Stomach (tissue), 9 donors: Measurements from ENCODE around the gene HMGN3. TPM values are rescaled to one million over a fixed set of nuclear protein-coding genes. Genes with fewer than 3 reads are reported as not detected.

ENCODE experiments used
- DNase-seq, 2 donors: peaks; one replicate each; pipeline versions ENCODE4 v3.0.0 to v3.0.0-alpha.2; 2013 to 2019
- H3K27ac ChIP-seq, 5 donors: fragments of 200-600 bp in 4 of 5; sonication (generic) in 4 of 5; one replicate each; pipeline ENCODE4 v1.5.1; 2013 to 2019; ENCODE audit warnings: mild to moderate bottlenecking in 1 of 5, moderate library complexity in 1 of 5
- H3K27me3 ChIP-seq, 3 donors: fragments of 200-600 bp; sonication (generic); one replicate each; pipeline ENCODE4 v1.5.1; 2017 to 2019; ENCODE audit warnings: mixed run types in 1 of 3
- H3K36me3 ChIP-seq, 4 donors: fragments of 200-600 bp; sonication (generic); 1 replicate in 3 of 4; 2 replicates in 1 of 4; pipeline ENCODE4 v1.5.1; 2016 to 2019
- H3K4me1 ChIP-seq, 4 donors: fragments of 200-600 bp; sonication (generic); one replicate each; pipeline ENCODE4 v1.5.1; 2016 to 2019
- H3K4me3 ChIP-seq, 4 donors: fragments of 200-600 bp; sonication (generic) in 3 of 4; one replicate each; pipeline ENCODE4 v1.5.1; 2016 to 2019; ENCODE audit warnings: mild to moderate bottlenecking in 1 of 4
- H3K9me3 ChIP-seq, 4 donors: fragments of 200-600 bp; sonication (generic); one replicate each; pipeline ENCODE4 v1.5.1; 2016 to 2019
- EP300 ChIP-seq: sonication (generic); formaldehyde crosslinking; IDR thresholded peaks from one replicate; pipeline ENCODE4 v1.6.1; 2017; ENCODE audit warnings: antibody characterized with exemption
- POLR2A ChIP-seq, 4 donors: fragments of 450-650 bp; IDR thresholded peaks; one replicate each; pipeline ENCODE4 v1.6.1; 2016; ENCODE audit warnings: antibody characterized with exemption in 4 of 4, control low read depth in 2 of 4, mild to moderate bottlenecking in 1 of 4, moderate library complexity in 1 of 4
- POLR2AphosphoS5 ChIP-seq, 3 donors: sonication (generic); formaldehyde crosslinking; IDR thresholded peaks; one replicate each; pipeline ENCODE4 v1.6.1; 2016; ENCODE audit warnings: antibody characterized with exemption in 3 of 3
- WGBS, 5 donors: extraction: QIAGEN DNeasy Blood & Tissue Kit in 3 of 5; methylation state at CpG; one replicate each; pipeline versions ENCODE4 v1.1.5 to v1.1.7; 2013 to 2018; 5-methylcytosine and 5-hydroxymethylcytosine counted together
- intact Hi-C: fragments of 100-400 bp; cut with DNase I; formaldehyde crosslinking; loops from one replicate; pipeline ENCODE4 v1.15.1; 2023; ENCODE audit warnings: low total_unique reads
- polyA plus RNA-seq, 3 donors: library from polyadenylated mRNA; stranded (reverse); fragments of 200-250 nt; gene quantifications; one replicate each; pipeline ENCODE4 v1.2.3, GENCODE V29; 2013
- total RNA-seq, 5 donors: library from RNA; depleted of rRNA; stranded (reverse); fragments of >200 nt; gene quantifications; one replicate each; pipeline versions ENCODE4 v1.1.0 to v1.2.3, GENCODE V29; 2014 to 2016
- TF ChIP-seq, protein P1 (sequence below), 7 experiments: fragments of 450-650 bp in 4 of 7; fragments of 200-600 bp in 3 of 7; sonication (generic) in 3 of 7; IDR thresholded peaks; one replicate each; pipeline ENCODE4 v1.5.1; 2016 to 2019; ENCODE audit warnings: antibody characterized with exemption in 7 of 7, control low read depth in 2 of 7, mild to moderate bottlenecking in 1 of 7
- donor health status: healthy with polysubstance abuse.
- donor health status: Bipolar disorder and iron deficiency.
- donor health status: healthy.

Gene HMGN3
- total and polyA plus RNA-seq, 8 donors: 34.8 to 150 (median 101) TPM

- 78 to 83% (median 79%) methylated on average over 5 of the region's 5 CpGs for WGBS, 5 donors
- Histone ChIP-seq H3K9me3 (no peaks in the 10 kb centered on the region), H3K27me3 (no peaks in the 10 kb centered on the region), H3K4me3 (no peak overlapping the region), H3K4me1 (no peaks in the 10 kb centered on the region), H3K27ac (no peak overlapping the region), H3K36me3 (no peaks in the 10 kb centered on the region)
- TF ChIP-seq, protein P1, sequence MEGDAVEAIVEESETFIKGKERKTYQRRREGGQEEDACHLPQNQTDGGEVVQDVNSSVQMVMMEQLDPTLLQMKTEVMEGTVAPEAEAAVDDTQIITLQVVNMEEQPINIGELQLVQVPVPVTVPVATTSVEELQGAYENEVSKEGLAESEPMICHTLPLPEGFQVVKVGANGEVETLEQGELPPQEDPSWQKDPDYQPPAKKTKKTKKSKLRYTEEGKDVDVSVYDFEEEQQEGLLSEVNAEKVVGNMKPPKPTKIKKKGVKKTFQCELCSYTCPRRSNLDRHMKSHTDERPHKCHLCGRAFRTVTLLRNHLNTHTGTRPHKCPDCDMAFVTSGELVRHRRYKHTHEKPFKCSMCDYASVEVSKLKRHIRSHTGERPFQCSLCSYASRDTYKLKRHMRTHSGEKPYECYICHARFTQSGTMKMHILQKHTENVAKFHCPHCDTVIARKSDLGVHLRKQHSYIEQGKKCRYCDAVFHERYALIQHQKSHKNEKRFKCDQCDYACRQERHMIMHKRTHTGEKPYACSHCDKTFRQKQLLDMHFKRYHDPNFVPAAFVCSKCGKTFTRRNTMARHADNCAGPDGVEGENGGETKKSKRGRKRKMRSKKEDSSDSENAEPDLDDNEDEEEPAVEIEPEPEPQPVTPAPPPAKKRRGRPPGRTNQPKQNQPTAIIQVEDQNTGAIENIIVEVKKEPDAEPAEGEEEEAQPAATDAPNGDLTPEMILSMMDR (IDR thresholded peaks at IDR 0.05): no peak
- TF ChIP-seq POLR2AphosphoS5 (IDR thresholded peaks at IDR 0.05) (no peak), POLR2A (IDR thresholded peaks at IDR 0.05) (no peak), EP300 (no peak)
- DNase-seq: no peak
- intact Hi-C loops: no loop called here
Observed at GRCh38 chr6:79170431-79170830, 64.1 kb downstream of the HMGN3 start.

DNA sequence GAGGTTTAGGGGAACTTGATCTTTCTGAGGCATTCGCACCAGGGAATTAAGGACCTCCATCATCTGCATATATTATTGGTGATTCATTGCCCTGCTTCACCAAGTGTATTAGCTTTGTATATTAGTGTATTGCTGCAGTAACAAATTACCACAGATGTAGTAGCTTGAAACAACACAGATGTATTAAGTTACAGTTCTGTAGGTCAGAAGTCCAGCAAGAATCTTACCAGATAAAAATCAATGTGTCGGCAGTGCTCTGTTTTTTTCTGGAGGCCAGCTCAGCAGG lies 65.8 kb downstream of the HMGN3 start:
- no peak for DNase-seq
- 65 to 78% (median 72%) methylated on average over 2 of the region's 2 CpGs for WGBS, 5 donors
- TF ChIP-seq EP300 (no peak), POLR2A (IDR thresholded peaks at IDR 0.05) (no peak), POLR2AphosphoS5 (IDR thresholded peaks at IDR 0.05) (no peak)
- TF ChIP-seq, protein P1 (IDR thresholded peaks at IDR 0.05): no peak

DNA sequence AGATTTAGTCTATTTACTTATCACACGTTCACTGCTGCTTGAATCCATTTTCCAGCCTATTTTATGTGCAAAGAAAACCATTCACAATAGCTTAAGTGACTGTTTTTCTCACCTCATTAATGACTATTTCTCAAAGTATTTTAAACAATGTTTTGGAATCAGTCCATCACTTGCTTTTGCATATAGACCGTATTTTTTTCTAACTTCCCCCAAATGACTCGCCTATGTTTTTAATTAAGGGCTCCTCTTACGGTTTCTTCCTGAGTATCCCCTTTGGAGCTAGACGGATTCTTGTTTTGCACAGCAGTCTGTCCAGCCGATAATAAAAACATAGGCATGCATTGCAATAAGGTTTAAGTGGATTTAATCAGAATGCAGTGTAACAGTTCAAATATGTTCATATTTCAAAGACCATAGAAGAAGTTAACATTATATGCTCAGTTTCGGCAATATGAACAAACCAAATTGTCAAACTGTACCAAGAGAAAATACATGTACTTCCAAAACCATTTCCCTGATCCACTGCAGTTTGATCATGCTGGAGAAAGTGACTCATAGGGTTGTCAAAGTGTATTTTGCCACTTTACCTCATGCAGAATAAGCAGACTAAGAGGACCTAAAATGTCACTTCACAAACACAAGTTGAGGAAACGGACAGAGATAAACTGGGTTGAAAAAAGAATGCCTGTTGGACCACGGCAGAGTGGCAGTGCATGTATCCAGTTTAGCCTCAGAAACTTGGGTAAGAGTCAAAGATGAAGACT lies 66.4 kb downstream of the HMGN3 start:
- TF ChIP-seq, protein P1 (IDR thresholded peaks at IDR 0.05): no peak
- TF ChIP-seq EP300: no peak
- intact Hi-C loops: no loop called here
- no peak for DNase-seq
- Histone ChIP-seq H3K27ac (no peak overlapping the region), H3K4me1 (no peaks in the 10 kb centered on the region), H3K4me3 (no peak overlapping the region), H3K36me3 (no peaks in the 10 kb centered on the region), H3K27me3 (no peaks in the 10 kb centered on the region), H3K9me3 (no peaks in the 10 kb centered on the region)
- WGBS, 5 donors: 55 to 68% (median 62%) methylated on average over 9 of the region's 9 CpGs

More for the DNA sequence above, 65.8 kb downstream of the HMGN3 start:
- H3K9me3 ChIP-seq: no peaks in the 10 kb centered on the region
- H3K27me3 ChIP-seq: no peaks in the 10 kb centered on the region
- H3K27ac ChIP-seq: no peak overlapping the region
- intact Hi-C loops: no loop called here
- H3K4me1 ChIP-seq: no peaks in the 10 kb centered on the region
- no peak overlapping the region for H3K4me3 ChIP-seq
- H3K36me3 ChIP-seq: no peaks in the 10 kb centered on the region

- Histone ChIP-seq H3K27ac (no peak overlapping the region), H3K4me3 (no peak overlapping the region), H3K9me3 (no peaks in the 10 kb centered on the region), H3K4me1 (no peaks in the 10 kb centered on the region), H3K36me3 (no peaks in the 10 kb centered on the region), H3K27me3 (no peaks in the 10 kb centered on the region)
- TF ChIP-seq POLR2AphosphoS5 (IDR thresholded peaks at IDR 0.05) (no peak), EP300 (no peak), POLR2A (IDR thresholded peaks at IDR 0.05) (no peak)
- TF ChIP-seq, protein P1 (IDR thresholded peaks at IDR 0.05): no peak
- intact Hi-C loops: no loop called here
- WGBS, 5 donors: 78 to 92% (median 84%) methylated on average over 1 of the region's 1 CpG
- DNase-seq: no peak
Observed at GRCh38 chr6:79159846-79160245, 74.6 kb downstream of the HMGN3 start.
